ENCODE results near the gene LGALS7B. TPM values are rescaled to one million over a fixed set of nuclear protein-coding genes. Genes with fewer than 3 reads are reported as not detected.

LGALS7B gene
- total and polyA plus RNA-seq, 2 experiments from 2014 or later = 2.4 to 6.6 TPM

DNA sequence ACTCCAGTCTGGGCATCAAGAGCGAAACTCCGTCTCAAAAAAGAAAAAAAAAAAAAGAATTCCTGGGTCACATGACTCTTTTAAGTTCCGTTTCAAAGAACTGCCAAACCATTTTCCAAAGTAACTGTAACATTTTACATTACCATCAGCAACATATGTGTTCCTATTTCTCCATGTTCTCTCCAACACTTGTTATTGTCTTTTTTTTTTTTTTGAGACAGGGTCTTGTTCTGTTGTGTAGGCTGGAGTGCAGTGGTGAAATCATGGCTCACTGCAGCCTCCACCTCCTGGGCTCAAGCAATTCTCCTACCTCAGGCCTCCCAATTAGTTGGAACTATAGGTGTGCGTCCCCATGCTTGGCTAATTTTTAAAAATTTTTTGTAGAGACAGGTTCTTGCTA is 6.5 kb downstream of the LGALS7B start:
- no peaks in the 10 kb centered on the region for H3F3A ChIP-seq (replicated peaks; ENCODE audit: low read depth)
- H3K4me3 ChIP-seq = no peak overlapping the region
- DNase-seq (ENCODE audit: low spot score) (no peak), ATAC-seq (no peak)
- TF ChIP-seq CREB1 (CRISPR knock-in tag; IDR thresholded peaks at IDR 0.05; ENCODE audit: low read depth) (no peak), ZNF114 (CRISPR knock-in tag; IDR thresholded peaks at IDR 0.05) (no peak), JUNB (IDR thresholded peaks at IDR 0.05; ENCODE audit: unreplicated experiment) (no peak), POLR2AphosphoS5 (IDR thresholded peaks at IDR 0.05; ENCODE audit: low read depth) (no peak)
- no peak overlapping the region for H3K27ac ChIP-seq (ENCODE audit: low read depth)
- no peaks in the 10 kb centered on the region for H3K79me2 ChIP-seq (replicated peaks; ENCODE audit: insufficient read depth)
- no peak overlapping the region for H2AFZ ChIP-seq
- peaks cover 4% of the 10 kb centered on the region for H3K4me1 Mint-ChIP-seq
- peaks cover 3% of the 10 kb centered on the region; the same call in 1 of the 3 replicates for H3K36me3 Mint-ChIP-seq (ENCODE audit: low read depth)
- peaks cover 11% of the 10 kb centered on the region for H3K9me3 Mint-ChIP-seq
- no peaks in the 10 kb centered on the region for H4K20me1 ChIP-seq (replicated peaks; ENCODE audit: insufficient read depth)
- no peaks in the 10 kb centered on the region for H3K36me3 ChIP-seq (ENCODE audit: insufficient read depth)
- H3K9me2 ChIP-seq (ENCODE audit: insufficient read depth) = 0 out of 2 replicates have a peak, but pooled peaks cover 3% of the 10 kb centered on the region
- peaks cover 6% of the 10 kb centered on the region; the same call in 1 of the 2 replicates for H3K4me1 ChIP-seq (ENCODE audit: insufficient read depth)
- H3K4me3 Mint-ChIP-seq = no peak overlapping the region
- H3K4me2 ChIP-seq = no peak overlapping the region
- H3K27me3 ChIP-seq (ENCODE audit: insufficient read depth) = peaks cover 9% of the 10 kb centered on the region; the same call in 1 of the 2 replicates
- H3K27me3 Mint-ChIP-seq (ENCODE audit: insufficient read depth, low read depth, poor library complexity) = peaks cover 13% of the 10 kb centered on the region
- H3K27ac Mint-ChIP-seq = no peak overlapping the region

DNA sequence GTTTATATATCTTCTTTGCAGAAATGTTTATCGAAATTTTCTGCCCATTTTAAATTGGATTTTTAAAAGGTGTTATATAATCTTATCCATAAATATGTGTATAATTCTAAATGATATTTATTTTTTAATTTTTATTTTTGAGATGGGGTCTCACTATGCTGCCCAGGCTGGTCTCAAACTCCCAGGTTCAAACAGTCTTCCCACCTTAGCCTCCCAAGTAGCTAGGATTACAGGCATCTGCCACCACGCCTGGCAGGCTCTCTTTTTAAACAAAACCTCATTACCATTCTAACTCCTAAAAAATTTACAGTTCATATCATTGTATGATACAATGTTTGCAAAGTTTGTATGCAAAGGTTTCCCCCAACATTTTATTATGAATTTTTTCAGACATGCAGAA is 7.2 kb downstream of the LGALS7B start:
- H2AFZ ChIP-seq = no peak overlapping the region
- DNase-seq (ENCODE audit: low spot score) (no peak), ATAC-seq (no peak)
- Mint-ChIP-seq H3K27me3 (ENCODE audit: insufficient read depth, low read depth, poor library complexity) (peaks cover 13% of the 10 kb centered on the region), H3K4me1 (peaks cover 4% of the 10 kb centered on the region), H3K9me3 (peaks cover 11% of the 10 kb centered on the region), H3K27ac (no peak overlapping the region), H3K4me3 (no peak overlapping the region), H3K36me3 (ENCODE audit: low read depth) (peaks cover 3% of the 10 kb centered on the region; the same call in 1 of the 3 replicates)
- H3K9me2 ChIP-seq (ENCODE audit: insufficient read depth) = peaks cover 10% of the 10 kb centered on the region; the same call in 1 of the 2 replicates
- no peak overlapping the region for H3K27ac ChIP-seq (ENCODE audit: low read depth)
- peaks cover 6% of the 10 kb centered on the region; the same call in 1 of the 2 replicates for H3K4me1 ChIP-seq (ENCODE audit: insufficient read depth)
- H3K36me3 ChIP-seq (ENCODE audit: insufficient read depth) = no peaks in the 10 kb centered on the region
- no peaks in the 10 kb centered on the region for H3F3A ChIP-seq (replicated peaks; ENCODE audit: low read depth)
- no peaks in the 10 kb centered on the region for H4K20me1 ChIP-seq (replicated peaks; ENCODE audit: insufficient read depth)
- no peaks in the 10 kb centered on the region for H3K79me2 ChIP-seq (replicated peaks; ENCODE audit: insufficient read depth)
- H3K4me3 ChIP-seq = no peak overlapping the region
- H3K27me3 ChIP-seq (ENCODE audit: insufficient read depth) = peaks cover 9% of the 10 kb centered on the region; the same call in 1 of the 2 replicates
- no peak overlapping the region for H3K4me2 ChIP-seq
- no peak for TF ChIP-seq CREB1 (CRISPR knock-in tag; IDR thresholded peaks at IDR 0.05; ENCODE audit: low read depth)
- TF ChIP-seq, protein P1, sequence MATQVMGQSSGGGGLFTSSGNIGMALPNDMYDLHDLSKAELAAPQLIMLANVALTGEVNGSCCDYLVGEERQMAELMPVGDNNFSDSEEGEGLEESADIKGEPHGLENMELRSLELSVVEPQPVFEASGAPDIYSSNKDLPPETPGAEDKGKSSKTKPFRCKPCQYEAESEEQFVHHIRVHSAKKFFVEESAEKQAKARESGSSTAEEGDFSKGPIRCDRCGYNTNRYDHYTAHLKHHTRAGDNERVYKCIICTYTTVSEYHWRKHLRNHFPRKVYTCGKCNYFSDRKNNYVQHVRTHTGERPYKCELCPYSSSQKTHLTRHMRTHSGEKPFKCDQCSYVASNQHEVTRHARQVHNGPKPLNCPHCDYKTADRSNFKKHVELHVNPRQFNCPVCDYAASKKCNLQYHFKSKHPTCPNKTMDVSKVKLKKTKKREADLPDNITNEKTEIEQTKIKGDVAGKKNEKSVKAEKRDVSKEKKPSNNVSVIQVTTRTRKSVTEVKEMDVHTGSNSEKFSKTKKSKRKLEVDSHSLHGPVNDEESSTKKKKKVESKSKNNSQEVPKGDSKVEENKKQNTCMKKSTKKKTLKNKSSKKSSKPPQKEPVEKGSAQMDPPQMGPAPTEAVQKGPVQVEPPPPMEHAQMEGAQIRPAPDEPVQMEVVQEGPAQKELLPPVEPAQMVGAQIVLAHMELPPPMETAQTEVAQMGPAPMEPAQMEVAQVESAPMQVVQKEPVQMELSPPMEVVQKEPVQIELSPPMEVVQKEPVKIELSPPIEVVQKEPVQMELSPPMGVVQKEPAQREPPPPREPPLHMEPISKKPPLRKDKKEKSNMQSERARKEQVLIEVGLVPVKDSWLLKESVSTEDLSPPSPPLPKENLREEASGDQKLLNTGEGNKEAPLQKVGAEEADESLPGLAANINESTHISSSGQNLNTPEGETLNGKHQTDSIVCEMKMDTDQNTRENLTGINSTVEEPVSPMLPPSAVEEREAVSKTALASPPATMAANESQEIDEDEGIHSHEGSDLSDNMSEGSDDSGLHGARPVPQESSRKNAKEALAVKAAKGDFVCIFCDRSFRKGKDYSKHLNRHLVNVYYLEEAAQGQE (IDR thresholded peaks at IDR 0.05; ENCODE audit: unreplicated experiment) = no peak
- no peak for TF ChIP-seq ZNF331 (CRISPR knock-in tag; IDR thresholded peaks at IDR 0.05; ENCODE audit: low read depth)
- TF ChIP-seq NANOG (IDR thresholded peaks at IDR 0.05; ENCODE audit: borderline replicate concordance) = no peak
- TF ChIP-seq, protein P2, sequence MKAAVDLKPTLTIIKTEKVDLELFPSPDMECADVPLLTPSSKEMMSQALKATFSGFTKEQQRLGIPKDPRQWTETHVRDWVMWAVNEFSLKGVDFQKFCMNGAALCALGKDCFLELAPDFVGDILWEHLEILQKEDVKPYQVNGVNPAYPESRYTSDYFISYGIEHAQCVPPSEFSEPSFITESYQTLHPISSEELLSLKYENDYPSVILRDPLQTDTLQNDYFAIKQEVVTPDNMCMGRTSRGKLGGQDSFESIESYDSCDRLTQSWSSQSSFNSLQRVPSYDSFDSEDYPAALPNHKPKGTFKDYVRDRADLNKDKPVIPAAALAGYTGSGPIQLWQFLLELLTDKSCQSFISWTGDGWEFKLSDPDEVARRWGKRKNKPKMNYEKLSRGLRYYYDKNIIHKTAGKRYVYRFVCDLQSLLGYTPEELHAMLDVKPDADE (IDR thresholded peaks at IDR 0.05) = no peak
- TF ChIP-seq, protein P3, sequence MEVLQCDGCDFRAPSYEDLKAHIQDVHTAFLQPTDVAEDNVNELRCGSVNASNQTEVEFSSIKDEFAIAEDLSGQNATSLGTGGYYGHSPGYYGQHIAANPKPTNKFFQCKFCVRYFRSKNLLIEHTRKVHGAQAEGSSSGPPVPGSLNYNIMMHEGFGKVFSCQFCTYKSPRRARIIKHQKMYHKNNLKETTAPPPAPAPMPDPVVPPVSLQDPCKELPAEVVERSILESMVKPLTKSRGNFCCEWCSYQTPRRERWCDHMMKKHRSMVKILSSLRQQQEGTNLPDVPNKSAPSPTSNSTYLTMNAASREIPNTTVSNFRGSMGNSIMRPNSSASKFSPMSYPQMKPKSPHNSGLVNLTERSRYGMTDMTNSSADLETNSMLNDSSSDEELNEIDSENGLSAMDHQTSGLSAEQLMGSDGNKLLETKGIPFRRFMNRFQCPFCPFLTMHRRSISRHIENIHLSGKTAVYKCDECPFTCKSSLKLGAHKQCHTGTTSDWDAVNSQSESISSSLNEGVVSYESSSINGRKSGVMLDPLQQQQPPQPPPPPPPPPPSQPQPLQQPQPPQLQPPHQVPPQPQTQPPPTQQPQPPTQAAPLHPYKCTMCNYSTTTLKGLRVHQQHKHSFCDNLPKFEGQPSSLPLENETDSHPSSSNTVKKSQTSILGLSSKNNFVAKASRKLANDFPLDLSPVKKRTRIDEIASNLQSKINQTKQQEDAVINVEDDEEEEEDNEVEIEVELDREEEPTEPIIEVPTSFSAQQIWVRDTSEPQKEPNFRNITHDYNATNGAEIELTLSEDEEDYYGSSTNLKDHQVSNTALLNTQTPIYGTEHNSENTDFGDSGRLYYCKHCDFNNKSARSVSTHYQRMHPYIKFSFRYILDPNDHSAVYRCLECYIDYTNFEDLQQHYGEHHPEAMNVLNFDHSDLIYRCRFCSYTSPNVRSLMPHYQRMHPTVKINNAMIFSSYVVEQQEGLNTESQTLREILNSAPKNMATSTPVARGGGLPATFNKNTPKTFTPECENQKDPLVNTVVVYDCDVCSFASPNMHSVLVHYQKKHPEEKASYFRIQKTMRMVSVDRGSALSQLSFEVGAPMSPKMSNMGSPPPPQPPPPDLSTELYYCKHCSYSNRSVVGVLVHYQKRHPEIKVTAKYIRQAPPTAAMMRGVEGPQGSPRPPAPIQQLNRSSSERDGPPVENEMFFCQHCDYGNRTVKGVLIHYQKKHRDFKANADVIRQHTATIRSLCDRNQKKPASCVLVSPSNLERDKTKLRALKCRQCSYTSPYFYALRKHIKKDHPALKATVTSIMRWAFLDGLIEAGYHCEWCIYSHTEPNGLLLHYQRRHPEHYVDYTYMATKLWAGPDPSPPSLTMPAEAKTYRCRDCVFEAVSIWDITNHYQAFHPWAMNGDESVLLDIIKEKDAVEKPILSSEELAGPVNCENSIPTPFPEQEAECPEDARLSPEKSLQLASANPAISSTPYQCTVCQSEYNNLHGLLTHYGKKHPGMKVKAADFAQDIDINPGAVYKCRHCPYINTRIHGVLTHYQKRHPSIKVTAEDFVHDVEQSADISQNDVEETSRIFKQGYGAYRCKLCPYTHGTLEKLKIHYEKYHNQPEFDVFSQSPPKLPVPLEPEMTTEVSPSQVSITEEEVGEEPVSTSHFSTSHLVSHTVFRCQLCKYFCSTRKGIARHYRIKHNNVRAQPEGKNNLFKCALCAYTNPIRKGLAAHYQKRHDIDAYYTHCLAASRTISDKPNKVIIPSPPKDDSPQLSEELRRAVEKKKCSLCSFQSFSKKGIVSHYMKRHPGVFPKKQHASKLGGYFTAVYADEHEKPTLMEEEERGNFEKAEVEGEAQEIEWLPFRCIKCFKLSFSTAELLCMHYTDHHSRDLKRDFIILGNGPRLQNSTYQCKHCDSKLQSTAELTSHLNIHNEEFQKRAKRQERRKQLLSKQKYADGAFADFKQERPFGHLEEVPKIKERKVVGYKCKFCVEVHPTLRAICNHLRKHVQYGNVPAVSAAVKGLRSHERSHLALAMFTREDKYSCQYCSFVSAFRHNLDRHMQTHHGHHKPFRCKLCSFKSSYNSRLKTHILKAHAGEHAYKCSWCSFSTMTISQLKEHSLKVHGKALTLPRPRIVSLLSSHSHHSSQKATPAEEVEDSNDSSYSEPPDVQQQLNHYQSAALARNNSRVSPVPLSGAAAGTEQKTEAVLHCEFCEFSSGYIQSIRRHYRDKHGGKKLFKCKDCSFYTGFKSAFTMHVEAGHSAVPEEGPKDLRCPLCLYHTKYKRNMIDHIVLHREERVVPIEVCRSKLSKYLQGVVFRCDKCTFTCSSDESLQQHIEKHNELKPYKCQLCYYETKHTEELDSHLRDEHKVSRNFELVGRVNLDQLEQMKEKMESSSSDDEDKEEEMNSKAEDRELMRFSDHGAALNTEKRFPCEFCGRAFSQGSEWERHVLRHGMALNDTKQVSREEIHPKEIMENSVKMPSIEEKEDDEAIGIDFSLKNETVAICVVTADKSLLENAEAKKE (CRISPR knock-in tag; IDR thresholded peaks at IDR 0.05) = no peak
- TF ChIP-seq STAT1 (IDR thresholded peaks at IDR 0.05; ENCODE audit: unreplicated experiment) = no peak
